HG02623 (cell line): ENCODE data around the gene TEX26.
"Not testable (repeated sequence)": the region's sequence is repeated elsewhere in the genome, so short reads cannot be mapped to it uniquely, and the experiment has no call there.

Experiments used
- ATAC-seq: cut with Tn5 transposase; IDR thresholded peaks from one replicate; pipeline ENCODE4 v1.9.1; 2021; ENCODE audit warnings: moderate library complexity; ENCODE audit not compliant: unreplicated experiment

TEX26 gene

GRCh38 chr13:30918662-30919405 lies 13.6 kb upstream of the TEX26 start:
- ATAC-seq: no peak

- ATAC-seq: no peak
These were observed 12.1 kb upstream of the TEX26 start for GRCh38 chr13:30920162-30920909.

GRCh38 chr13:30923418-30923817 lies 9.0 kb upstream of the TEX26 start:
- ATAC-seq: no peak

GRCh38 chr13:30924721-30925120 lies 7.7 kb upstream of the TEX26 start:
- no peak for ATAC-seq

GRCh38 chr13:30925429-30925828 lies 7.0 kb upstream of the TEX26 start:
- no peak for ATAC-seq

GRCh38 chr13:30926781-30927180 lies 5.7 kb upstream of the TEX26 start:
- no peak for ATAC-seq

GRCh38 chr13:30927188-30927587 lies 5.3 kb upstream of the TEX26 start:
- not testable (repeated sequence) for ATAC-seq

GRCh38 chr13:30927595-30927994 lies 4.9 kb upstream of the TEX26 start:
- no peak for ATAC-seq

- no peak for ATAC-seq
These were observed 3.5 kb upstream of the TEX26 start for GRCh38 chr13:30928978-30929377.

GRCh38 chr13:30933354-30933670 lies 856 bp downstream of the TEX26 start:
- no peak for ATAC-seq

- no peak for ATAC-seq
These were observed 1.9 kb downstream of the TEX26 start for GRCh38 chr13:30934381-30934780.

GRCh38 chr13:30934803-30935202 lies 2.3 kb downstream of the TEX26 start:
- no peak for ATAC-seq

- no peak for ATAC-seq
These were observed 4.5 kb downstream of the TEX26 start for GRCh38 chr13:30936971-30937370.

GRCh38 chr13:30943881-30944280 lies 11.4 kb downstream of the TEX26 start:
- ATAC-seq: no peak

GRCh38 chr13:30957258-30957943 lies 24.9 kb downstream of the TEX26 start:
- ATAC-seq: no peak

- ATAC-seq: no peak
These were observed 27.2 kb downstream of the TEX26 start for GRCh38 chr13:30959678-30960077.

- no peak for ATAC-seq
These were observed 31.3 kb downstream of the TEX26 start for GRCh38 chr13:30963791-30964190.

- ATAC-seq: no peak
These were observed 32.9 kb downstream of the TEX26 start for GRCh38 chr13:30965380-30965779.

GRCh38 chr13:30966101-30966500 lies 33.6 kb downstream of the TEX26 start:
- no peak for ATAC-seq

- ATAC-seq: no peak
These were observed 36.4 kb downstream of the TEX26 start for GRCh38 chr13:30968846-30969245.

GRCh38 chr13:30971575-30971974 lies 39.1 kb downstream of the TEX26 start:
- ATAC-seq: no peak

GRCh38 chr13:30972888-30973377 lies 40.5 kb downstream of the TEX26 start:
- no peak for ATAC-seq
